OCI-LY3 (cell line): ENCODE results near the gene HERC3.
A peak's percentile ranks its signal among the peaks of the same experiment; 100 is the strongest.

Experiments
- H2AFZ ChIP-seq: fragments of 200-600, 300-600 bp; shearing (Covaris generic); 2 replicates; pipeline ENCODE4 v1.6.0; 2014; ENCODE audit warnings: antibody characterized with exemption, low read depth, low read length
- H3K27ac ChIP-seq: fragments of 200-600, 300-600 bp; sonication (generic); 2 replicates; pipeline ENCODE4 v1.5.1; 2014; ENCODE audit warnings: mild to moderate bottlenecking, low read length, moderate library complexity, mixed read lengths
- H3K27me3 ChIP-seq: fragments of 200-600, 300-600 bp; sonication (generic); 2 replicates; pipeline ENCODE4 v1.6.1; 2014; ENCODE audit warnings: low read depth, low read length, mixed read lengths
- H3K36me3 ChIP-seq: fragments of 200-600, 300-600 bp; sonication (generic); replicated peaks from 2 replicates; pipeline ENCODE3; 2014; ENCODE audit warnings: low read depth, low read length, mixed read lengths
- H3K4me1 ChIP-seq: fragments of 300-600, 200-600 bp; sonication (generic); 2 replicates; pipeline ENCODE4 v1.6.1; 2014; ENCODE audit warnings: low read length, mixed read lengths
- H3K4me2 ChIP-seq: fragments of 200-600, 300-600 bp; sonication (generic); 2 replicates; pipeline ENCODE4 v1.6.1; 2014; ENCODE audit warnings: low read length, mixed read lengths
- H3K4me3 ChIP-seq: fragments of 300-600, 200-600 bp; sonication (generic); 2 replicates; pipeline ENCODE4 v1.5.1; 2014; ENCODE audit warnings: antibody characterized with exemption, mild to moderate bottlenecking, low read length, moderate library complexity
- H3K79me2 ChIP-seq: fragments of 300-600, 200-600 bp; shearing (Covaris generic); 2 replicates; pipeline ENCODE4 v1.6.1; 2014; ENCODE audit warnings: mild to moderate bottlenecking, low read length, mixed read lengths
- H3K9ac ChIP-seq: fragments of 300-600, 200-600 bp; shearing (Covaris generic); 2 replicates; pipeline ENCODE4 v1.6.0; 2014; ENCODE audit warnings: mild to moderate bottlenecking, low read length, moderate library complexity
- H3K9me3 ChIP-seq: fragments of 200-600, 300-600 bp; shearing (Covaris generic); 2 replicates; pipeline ENCODE4 v1.6.1; 2014; ENCODE audit warnings: low read length, mixed read lengths; ENCODE audit not compliant: insufficient read depth
- H4K20me1 ChIP-seq: fragments of 200-600, 300-600 bp; sonication (generic); 2 replicates; pipeline ENCODE4 v1.6.1; 2016; ENCODE audit warnings: low read length, mixed read lengths; ENCODE audit not compliant: insufficient read depth
- EZH2phosphoT487 ChIP-seq: fragments of 200-600 bp; shearing (Covaris generic); IDR thresholded peaks from 2 replicates; pipeline ENCODE4 v1.6.1; 2018; ENCODE audit warnings: antibody characterized with exemption, mixed run types, low read depth
- TF ChIP-seq, protein P1 (sequence below): fragments of 200-600, 300-600 bp; sonication (generic); IDR thresholded peaks from 2 replicates; pipeline ENCODE4 v1.5.1; 2014; ENCODE audit warnings: antibody characterized with exemption, low read length, low read depth

The HERC3 gene

DNA sequence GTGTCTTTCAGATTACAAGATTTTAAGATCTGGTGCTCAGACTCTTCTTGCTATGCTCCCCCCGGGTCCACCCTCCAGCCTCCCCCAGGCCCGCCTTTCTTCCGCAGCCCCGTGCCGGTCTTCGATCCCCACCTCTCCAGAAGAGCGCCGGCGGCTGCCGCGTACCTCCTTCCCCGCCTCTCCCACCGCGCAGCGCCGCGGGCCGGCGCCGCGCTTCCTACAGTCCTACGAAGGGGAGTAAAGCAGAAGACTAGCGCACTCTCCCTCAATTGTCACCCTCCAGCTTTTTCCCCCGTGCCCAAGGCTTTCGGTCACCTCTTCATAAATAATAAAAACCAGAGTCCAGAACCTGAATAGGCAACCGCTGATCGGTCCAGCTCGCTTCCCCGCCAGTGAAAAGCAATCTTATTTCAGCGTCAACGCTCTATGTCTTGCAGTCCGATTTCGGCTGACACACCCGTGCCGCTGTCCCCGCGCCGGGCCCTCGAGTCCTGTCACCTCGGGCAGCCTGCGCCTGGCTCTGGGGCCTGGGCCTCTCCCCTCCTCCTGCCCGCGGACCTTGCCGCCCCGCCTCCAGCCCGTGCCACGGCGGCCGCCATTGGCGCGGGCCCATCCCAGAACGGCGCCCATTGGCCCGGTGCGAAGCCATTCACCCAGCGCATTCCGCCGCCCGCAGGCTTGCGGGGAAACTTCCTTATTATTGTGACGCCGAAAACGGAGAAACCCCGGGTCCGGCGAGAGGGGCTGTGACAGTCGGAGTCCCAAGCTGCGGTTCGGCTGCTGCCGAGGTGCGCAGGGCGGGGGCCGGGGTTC is at the start of gene HERC3:
TSS of gene HERC3 (plus strand) at position 694 of the 813 bp plus-strand sequence. CDS start 13,344 bp downstream, outside the sequence.
- Histone ChIP-seq H3K36me3 (no peaks in the 10 kb centered on the region), H3K9ac (peak within 1 kb of the TSS; percentile 67), H3K4me3 (peak within 1 kb of the TSS; percentile 92), H3K4me1 (peaks cover 11% of the 10 kb centered on the region; the same call in 1 of the 2 replicates), H2AFZ (peak within 1 kb of the TSS; percentile 95), H4K20me1 (no peaks in the 10 kb centered on the region), H3K27ac (no peak within 1 kb of the TSS), H3K27me3 (peaks cover 30% of the 10 kb centered on the region), H3K4me2 (peak within 1 kb of the TSS; percentile 90), H3K9me3 (no peaks in the 10 kb centered on the region), H3K79me2 (no peaks in the 10 kb centered on the region)
- TF ChIP-seq, protein P1, sequence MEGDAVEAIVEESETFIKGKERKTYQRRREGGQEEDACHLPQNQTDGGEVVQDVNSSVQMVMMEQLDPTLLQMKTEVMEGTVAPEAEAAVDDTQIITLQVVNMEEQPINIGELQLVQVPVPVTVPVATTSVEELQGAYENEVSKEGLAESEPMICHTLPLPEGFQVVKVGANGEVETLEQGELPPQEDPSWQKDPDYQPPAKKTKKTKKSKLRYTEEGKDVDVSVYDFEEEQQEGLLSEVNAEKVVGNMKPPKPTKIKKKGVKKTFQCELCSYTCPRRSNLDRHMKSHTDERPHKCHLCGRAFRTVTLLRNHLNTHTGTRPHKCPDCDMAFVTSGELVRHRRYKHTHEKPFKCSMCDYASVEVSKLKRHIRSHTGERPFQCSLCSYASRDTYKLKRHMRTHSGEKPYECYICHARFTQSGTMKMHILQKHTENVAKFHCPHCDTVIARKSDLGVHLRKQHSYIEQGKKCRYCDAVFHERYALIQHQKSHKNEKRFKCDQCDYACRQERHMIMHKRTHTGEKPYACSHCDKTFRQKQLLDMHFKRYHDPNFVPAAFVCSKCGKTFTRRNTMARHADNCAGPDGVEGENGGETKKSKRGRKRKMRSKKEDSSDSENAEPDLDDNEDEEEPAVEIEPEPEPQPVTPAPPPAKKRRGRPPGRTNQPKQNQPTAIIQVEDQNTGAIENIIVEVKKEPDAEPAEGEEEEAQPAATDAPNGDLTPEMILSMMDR: no peak
- TF ChIP-seq EZH2phosphoT487: no peak

DNA sequence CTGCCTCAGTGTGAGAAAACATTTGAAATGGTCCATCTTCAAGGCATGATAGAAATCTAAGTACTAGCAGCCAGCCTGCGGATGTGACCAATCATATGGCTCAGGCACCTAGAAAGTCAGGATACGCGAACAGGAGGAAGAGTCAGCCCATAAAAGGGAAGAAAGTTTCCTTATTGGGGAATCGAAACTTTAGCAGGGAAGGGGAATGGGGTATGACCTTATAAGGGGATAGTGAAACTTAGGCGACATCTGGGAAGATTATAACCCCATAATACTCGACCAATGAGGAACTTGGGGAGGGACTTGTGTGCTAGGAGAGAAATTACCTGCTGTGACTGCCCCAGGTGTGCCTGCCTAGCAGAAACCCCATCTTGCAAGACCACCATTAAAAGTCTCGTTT is 42.5 kb upstream of the HERC3 start:
- no peaks in the 10 kb centered on the region for H3K36me3 ChIP-seq
- H3K4me2 ChIP-seq: no peak overlapping the region
- H3K9me3 ChIP-seq: no peaks in the 10 kb centered on the region
- H3K4me3 ChIP-seq: no peak overlapping the region
- H3K27me3 ChIP-seq: no peaks in the 10 kb centered on the region
- no peak overlapping the region for H2AFZ ChIP-seq
- H3K4me1 ChIP-seq: no peaks in the 10 kb centered on the region
- H3K9ac ChIP-seq: no peak overlapping the region
- H3K79me2 ChIP-seq: no peaks in the 10 kb centered on the region
- TF ChIP-seq, protein P1: no peak
- TF ChIP-seq EZH2phosphoT487: no peak
- no peaks in the 10 kb centered on the region for H4K20me1 ChIP-seq
- no peak overlapping the region for H3K27ac ChIP-seq

DNA sequence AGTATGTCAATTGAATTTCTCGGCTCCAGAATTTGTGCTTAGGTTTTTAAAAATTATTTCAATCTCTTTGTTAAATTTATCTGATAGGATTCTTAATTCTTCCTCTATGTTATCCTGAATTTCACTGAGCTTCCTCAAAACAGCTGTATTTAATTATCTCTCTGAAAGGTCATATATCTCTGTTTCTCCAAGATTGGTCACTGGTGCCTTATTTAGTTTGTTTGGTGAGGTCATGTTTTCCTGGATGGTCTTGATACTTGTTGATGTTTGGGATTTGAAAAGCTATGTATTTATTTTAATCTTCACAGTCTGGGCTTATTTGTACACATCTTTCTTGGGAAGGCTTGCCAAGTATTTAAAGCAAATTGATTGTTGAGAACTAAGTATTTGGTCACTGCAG is 24.7 kb upstream of the HERC3 start:
- TF ChIP-seq, protein P1: no peak
- no peak for TF ChIP-seq EZH2phosphoT487
- Histone ChIP-seq H4K20me1 (no peaks in the 10 kb centered on the region), H3K4me2 (no peak overlapping the region), H3K79me2 (no peaks in the 10 kb centered on the region), H3K27ac (no peak overlapping the region), H3K9me3 (no peaks in the 10 kb centered on the region), H3K4me3 (no peak overlapping the region), H3K4me1 (no peaks in the 10 kb centered on the region), H3K36me3 (no peaks in the 10 kb centered on the region), H3K9ac (no peak overlapping the region), H2AFZ (no peak overlapping the region), H3K27me3 (no peaks in the 10 kb centered on the region)

DNA sequence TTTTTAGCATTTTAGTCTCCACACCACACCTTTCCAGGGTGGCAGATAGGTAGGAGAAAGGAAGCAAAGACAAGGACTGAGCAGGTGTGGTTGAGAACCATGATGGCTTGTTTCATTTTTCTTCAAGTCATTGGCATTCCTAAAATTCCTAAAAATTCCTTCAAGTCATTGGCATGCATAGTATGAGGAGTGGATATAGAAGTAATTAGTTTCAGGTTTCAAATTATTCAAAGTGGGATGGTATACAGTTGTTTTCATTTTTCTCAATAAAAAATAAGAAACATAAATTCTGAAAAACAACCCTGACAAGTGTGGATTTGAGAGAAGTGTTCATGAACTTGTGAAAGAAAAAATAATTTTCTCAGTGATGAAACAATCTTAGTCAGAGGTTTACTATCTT is 22.3 kb upstream of the HERC3 start:
- Histone ChIP-seq H3K4me1 (no peaks in the 10 kb centered on the region), H3K9ac (no peak overlapping the region), H3K9me3 (no peaks in the 10 kb centered on the region), H3K4me2 (no peak overlapping the region), H3K4me3 (no peak overlapping the region), H3K27ac (no peak overlapping the region), H3K27me3 (no peaks in the 10 kb centered on the region), H4K20me1 (no peaks in the 10 kb centered on the region), H3K79me2 (no peaks in the 10 kb centered on the region), H2AFZ (no peak overlapping the region), H3K36me3 (no peaks in the 10 kb centered on the region)
- TF ChIP-seq EZH2phosphoT487: no peak
- TF ChIP-seq, protein P1: no peak
